ENCODE measurements around the gene CIDEA. TPM values are rescaled to one million over a fixed set of nuclear protein-coding genes. Genes with fewer than 3 reads are reported as not detected.

CIDEA gene
- polyA plus RNA-seq, 12 donors = 0.09 to 0.30 TPM; not detected in 10

DNA sequence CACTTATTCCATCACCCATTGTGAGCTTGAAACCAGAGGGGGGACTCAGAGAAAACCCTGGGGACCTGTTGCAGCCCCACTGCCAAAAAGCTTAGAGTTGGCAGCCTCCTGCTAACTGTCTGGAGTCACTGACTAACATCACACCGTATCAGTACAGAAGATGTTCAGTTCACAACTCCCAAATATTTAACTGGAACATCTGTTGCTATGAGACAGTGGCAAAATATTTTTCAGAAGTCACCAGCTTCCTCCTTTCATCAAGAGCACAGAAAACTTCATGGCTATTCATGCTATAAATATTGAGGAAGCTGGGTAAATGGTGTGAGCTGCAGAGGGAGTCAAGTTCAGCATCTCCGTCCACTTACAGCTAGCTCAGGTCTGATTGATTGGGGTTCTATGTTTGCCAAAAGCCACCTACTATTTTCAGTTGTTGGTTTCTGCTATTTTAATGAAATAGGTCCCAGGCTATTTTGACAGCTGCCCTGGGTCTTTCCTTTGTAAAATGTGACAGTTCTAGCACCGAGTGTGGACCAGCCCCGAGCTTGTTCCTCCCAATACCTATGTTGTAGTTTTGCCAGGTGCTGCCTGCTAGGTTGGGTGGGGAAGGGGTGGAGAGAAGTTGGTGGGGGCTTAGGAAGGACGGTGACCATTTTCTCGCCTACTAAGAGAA is 63.6 kb downstream of the CIDEA start:
- DNase-seq = peak; percentile 64

DNA sequence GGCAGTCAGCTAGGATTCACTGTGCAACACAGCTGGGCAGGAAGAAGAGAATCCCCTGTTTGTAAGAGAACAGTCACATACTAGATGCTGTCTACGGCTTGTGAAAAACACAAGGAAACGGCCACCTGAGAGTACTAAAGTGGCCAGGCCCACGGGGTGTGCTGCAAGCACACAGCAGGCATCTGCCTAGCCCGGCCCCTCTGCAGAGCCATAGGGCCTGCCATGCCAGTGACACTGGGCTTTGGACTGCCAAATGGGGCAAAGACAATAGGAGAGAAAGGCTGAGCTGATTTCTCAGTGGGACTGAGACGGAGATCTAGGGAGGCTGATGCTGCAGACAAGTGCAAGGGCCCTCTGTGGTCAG is 64.2 kb downstream of the CIDEA start:
- no peak for DNase-seq

DNA sequence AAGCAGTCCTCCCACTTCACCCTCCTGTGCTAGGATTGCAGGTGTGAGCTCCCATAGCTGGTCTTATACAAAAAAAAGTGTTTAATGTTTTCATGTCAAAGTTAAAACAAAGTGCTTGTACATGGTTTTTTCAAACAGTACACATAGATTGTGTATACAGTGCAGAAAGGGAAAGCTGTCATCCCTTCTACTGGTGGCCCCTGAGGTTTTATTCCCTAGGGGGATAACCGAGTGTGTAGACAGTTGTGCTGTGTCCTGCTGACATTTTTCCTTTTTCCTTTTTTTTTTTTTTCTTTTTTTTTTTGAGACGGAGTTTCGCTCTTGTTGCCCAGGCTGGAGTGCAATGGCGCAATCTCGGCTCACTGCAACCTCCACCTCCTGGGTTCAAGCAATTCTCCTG is 64.7 kb downstream of the CIDEA start:
- DNase-seq = no peak

DNA sequence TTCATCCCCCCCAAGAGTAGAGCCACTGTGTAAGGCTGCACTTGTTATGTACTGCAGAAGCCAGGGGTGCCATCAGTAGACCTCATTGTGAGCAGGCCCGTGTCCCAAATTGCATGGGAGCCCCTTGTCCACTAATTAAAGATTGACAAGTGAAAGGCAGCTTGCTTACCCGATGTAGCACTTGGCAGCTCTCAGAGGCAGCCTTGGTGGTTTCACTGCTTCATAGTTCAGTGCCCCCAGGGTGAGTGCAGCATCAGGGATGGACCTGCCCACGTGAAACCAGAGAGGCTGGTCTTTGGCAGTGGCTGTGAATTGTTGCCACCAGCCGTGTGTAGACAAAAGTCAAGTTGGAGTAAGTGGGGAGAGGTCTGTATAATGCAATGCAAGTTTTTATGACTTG is 67.2 kb downstream of the CIDEA start:
- DNase-seq = no peak

GRCh38 chr18:12324991-12325725 is 71.0 kb downstream of the CIDEA start:
- no peak for DNase-seq

GRCh38 chr18:12325726-12326245 is 71.6 kb downstream of the CIDEA start:
- no peak for DNase-seq

DNA sequence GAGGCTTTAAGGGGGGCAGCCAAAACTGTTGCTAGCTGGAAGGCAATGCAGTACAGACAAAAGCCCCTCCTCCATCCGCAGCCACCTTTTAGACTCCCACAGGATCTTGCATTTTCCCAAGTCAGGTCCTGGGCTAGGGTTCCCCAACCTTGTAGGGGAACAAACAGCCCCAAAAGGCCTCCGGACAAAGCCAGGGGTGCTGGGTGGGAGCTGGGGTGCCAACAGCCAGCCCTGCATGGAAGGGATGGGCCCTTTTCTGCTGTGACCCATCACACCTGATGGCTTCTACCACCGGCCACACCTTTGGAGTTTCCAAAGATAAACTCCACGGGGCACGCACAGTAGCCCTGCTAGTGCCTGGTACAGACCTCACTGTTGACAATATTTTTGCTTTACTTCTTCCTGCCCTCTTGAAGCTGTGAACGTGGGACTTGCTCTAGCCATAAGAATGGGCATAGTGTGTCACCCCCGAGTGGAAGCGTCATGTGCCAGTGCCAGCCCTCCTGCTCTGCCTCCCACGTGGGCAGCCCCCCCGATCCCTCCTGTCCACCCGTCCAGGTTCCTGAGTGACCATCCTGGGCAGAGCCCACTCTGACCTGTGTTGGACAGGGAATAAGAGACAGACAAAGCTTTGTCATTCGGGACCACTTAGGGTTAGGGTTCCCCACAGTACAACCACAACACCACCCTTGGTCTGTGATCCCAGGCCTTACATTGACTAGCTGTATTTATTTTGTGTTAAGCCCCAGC is 72.7 kb downstream of the CIDEA start:
- DNase-seq = no peak

Other genes starting within 250 kb of the CIDEA start
- under 1 TPM in 2 of 12 donors, not detected in 10; 0.06 to 0.12 TPM for gene ANKRD62, start 160.5 kb upstream of the CIDEA start, polyA plus RNA-seq (ENCODE audit: insufficient read length in 12 of 12)
- gene TUBB6, start 53.9 kb downstream of the CIDEA start, polyA plus RNA-seq (ENCODE audit: insufficient read length in 12 of 12) = 100 to 1,000 TPM in 11 of 12 donors, not detected in 1; 136 to 263 (median 194) TPM
- gene AFG3L2, start 122.9 kb downstream of the CIDEA start, polyA plus RNA-seq (ENCODE audit: insufficient read length in 12 of 12) = 10 to 100 TPM in 11 of 12 donors, not detected in 1; 28.4 to 53.9 (median 46.1) TPM
- gene PRELID3A, start 153.6 kb downstream of the CIDEA start, polyA plus RNA-seq (ENCODE audit: insufficient read length in 12 of 12) = 10 to 100 TPM in 1 of 12 donors, 1 to 10 TPM in 9, not detected in 2; 4.6 to 11.3 (median 6.8) TPM

All from muscle of arm (tissue), 12 donors.